CD4-positive, alpha-beta memory T cell (primary cell): ENCODE data around the gene XPO5. TPM values are rescaled to one million over a fixed set of nuclear protein-coding genes. Genes with fewer than 3 reads are reported as not detected.
A peak's percentile ranks its signal among the peaks of the same experiment; 100 is the strongest.

Experiments used
- CTCF ChIA-PET: fragments of 350-600 bp; sonication (Branson Sonifier 250); formaldehyde crosslinking; loops from one replicate; lab custom pipeline; 2021; ENCODE audit warnings: inconsistent platforms; ENCODE audit not compliant: partially characterized antibody; lab: Charles Lee
- POLR2A ChIA-PET: fragments of 350-600 bp; sonication (Branson Sonifier 250); formaldehyde crosslinking; loops from one replicate; lab custom pipeline; 2021; ENCODE audit not compliant: partially characterized antibody; lab: Charles Lee
- DNase-seq, 5 donors: peaks; one replicate each; pipeline versions ENCODE4 v3.0.0 to v3.0.0-alpha.2; 2020 to 2022; ENCODE audit warnings: mixed read lengths in 1 of 5
- H3K27ac ChIP-seq: one replicate; pipeline ENCODE4 v1.7.0; 2013; ENCODE audit warnings: low read depth, low read length
- H3K27me3 ChIP-seq: 2 replicates; pipeline ENCODE4 v1.7.0; 2013; ENCODE audit warnings: mild to moderate bottlenecking, low read length, moderate library complexity; ENCODE audit not compliant: insufficient read depth
- H3K36me3 ChIP-seq: 2 replicates; pipeline ENCODE4 v1.7.0; 2013; ENCODE audit warnings: mild to moderate bottlenecking, low read length, moderate library complexity; ENCODE audit not compliant: insufficient read depth
- H3K4me1 ChIP-seq: 2 replicates; pipeline ENCODE4 v1.7.0; 2013; ENCODE audit warnings: mild to moderate bottlenecking, low read length, moderate library complexity; ENCODE audit not compliant: insufficient read depth
- H3K4me3 ChIP-seq, 2 donors: one replicate each; pipeline ENCODE4 v1.7.0; 2013; ENCODE audit warnings: low read length in 2 of 2, mild to moderate bottlenecking in 1 of 2
- H3K9me3 ChIP-seq, 2 donors: one replicate each; pipeline ENCODE4 v1.7.0; 2013; ENCODE audit warnings: low read length in 2 of 2, control low read depth in 1 of 2; ENCODE audit not compliant: control insufficient read depth in 1 of 2
- H3K27ac Mint-ChIP-seq, 7 donors: one replicate each; pipeline ENCODE4 v1.8.0; 2020 to 2021; ENCODE audit warnings: mixed read lengths in 7 of 7, mild to moderate bottlenecking in 6 of 7, inconsistent platforms in 3 of 7, moderate library complexity in 3 of 7
- H3K27me3 Mint-ChIP-seq, 2 donors: one replicate each; pipeline ENCODE4 v1.8.0; 2020 to 2021; ENCODE audit warnings: mixed read lengths in 2 of 2
- H3K36me3 Mint-ChIP-seq, 2 donors: one replicate each; pipeline ENCODE4 v1.8.0; 2020 to 2021; ENCODE audit warnings: mixed read lengths in 2 of 2, inconsistent platforms in 1 of 2, mild to moderate bottlenecking in 1 of 2
- H3K4me1 Mint-ChIP-seq, 4 donors: one replicate each; pipeline ENCODE4 v1.8.0; 2020 to 2021; ENCODE audit warnings: mixed read lengths in 4 of 4, mild to moderate bottlenecking in 1 of 4
- H3K4me3 Mint-ChIP-seq, 8 donors: one replicate each; pipeline ENCODE4 v1.8.0; 2020 to 2021; ENCODE audit warnings: mixed read lengths in 8 of 8, mild to moderate bottlenecking in 7 of 8, moderate library complexity in 6 of 8, inconsistent platforms in 3 of 8
- H3K9me3 Mint-ChIP-seq, 8 donors: one replicate each; pipeline ENCODE4 v1.8.0; 2020 to 2021; ENCODE audit warnings: mixed read lengths in 8 of 8, mild to moderate bottlenecking in 5 of 8, inconsistent platforms in 3 of 8, moderate library complexity in 1 of 8
- intact Hi-C: fragments of 100-400 bp; cut with micrococcal nuclease; formaldehyde crosslinking; loops from one replicate; pipeline ENCODE4 v1.15.1; 2023
- polyA plus RNA-seq, 2 donors: library from polyadenylated mRNA; unstranded; fragments of 300-500 nt; fragmentation: Illumina TruSeq; gene quantifications; one replicate each; pipeline ENCODE4 v1.2.3, GENCODE V29; 2021
- total RNA-seq, 2 experiments: library from RNA; stranded (reverse); gene quantifications; one replicate each; pipeline ENCODE4 v1.2.3, GENCODE V29; 2021

XPO5 gene
- total and polyA plus RNA-seq, 4 experiments from 2014 or later: 5.2 to 43.4 (median 26.5) TPM

DNA sequence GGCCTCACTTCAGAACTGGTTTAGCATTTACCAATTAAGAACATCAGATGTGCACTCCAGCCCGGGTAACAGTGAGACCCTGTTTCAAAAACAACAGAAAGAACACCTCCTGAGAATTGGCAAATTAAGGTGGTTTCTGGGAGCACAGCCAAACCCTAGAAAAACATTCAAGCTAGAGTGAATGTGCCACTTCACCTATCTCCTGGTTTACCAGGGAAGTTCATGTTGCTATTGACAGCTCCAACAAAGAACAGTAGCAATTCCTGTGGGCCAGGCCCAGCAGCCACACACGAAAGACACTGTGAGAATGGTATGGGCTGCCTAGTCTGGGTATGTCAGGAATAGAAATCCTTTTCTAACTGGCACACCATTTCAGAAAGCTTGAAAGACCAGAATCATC is 54.0 kb downstream of the XPO5 start:
- peaks cover 0 to 2% (median under 1%) of the 10 kb centered on the region in 4 donors for H3K4me1 Mint-ChIP-seq
- intact Hi-C loops: no loop called here
- H3K36me3 Mint-ChIP-seq: peaks cover 36 to 70% of the 10 kb centered on the region in 2 donors
- H3K4me3 Mint-ChIP-seq: no peak overlapping the region
- no peak for DNase-seq
- ChIA-PET POLR2A (interaction anchor here (1.2 kb wide), 1 partner anchor 10 kb away, joined by 3 read pairs; no protein-coding TSS in a partner anchor), CTCF (interaction anchor here (7.5 kb wide), 1 partner anchor 14 kb away, joined by 65 read pairs; the partner anchor contains the start of gene LRRC73)
- H3K27me3 Mint-ChIP-seq: no peaks in the 10 kb centered on the region
- Histone ChIP-seq H3K27me3 (no peaks in the 10 kb centered on the region), H3K4me3 (no peak overlapping the region), H3K9me3 (no peaks in the 10 kb centered on the region), H3K4me1 (peaks cover 22% of the 10 kb centered on the region), H3K27ac (no peak overlapping the region), H3K36me3 (peaks cover 67% of the 10 kb centered on the region)
- no peaks in the 10 kb centered on the region for H3K9me3 Mint-ChIP-seq
- H3K27ac Mint-ChIP-seq: no peak overlapping the region

DNA sequence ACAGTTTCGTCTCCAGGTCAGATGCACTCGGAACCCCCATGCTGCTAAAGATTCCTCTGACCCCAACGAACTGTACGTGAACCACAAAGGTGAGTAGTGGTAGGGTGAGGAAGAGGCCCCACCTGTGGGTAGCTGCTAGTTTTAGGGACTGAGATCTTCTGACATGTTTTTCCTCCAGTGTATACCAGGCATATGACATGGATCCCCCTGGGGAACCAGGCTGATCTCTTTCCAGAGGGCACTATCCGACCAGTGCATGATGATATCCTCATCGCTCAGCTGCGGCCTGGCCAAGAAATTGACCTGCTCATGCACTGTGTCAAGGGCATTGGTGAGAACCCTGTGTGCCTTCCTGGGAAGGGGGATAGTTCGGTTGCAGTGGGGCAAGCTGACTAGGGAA is 55.7 kb downstream of the XPO5 start:
- POLR2A ChIA-PET: no interaction called here
- intact Hi-C loops: no loop called here
- Mint-ChIP-seq H3K27ac (peak overlapping the region in 3 of 7 donors; percentile 7 to 76 (median 65)), H3K27me3 (no peaks in the 10 kb centered on the region), H3K4me3 (no peak overlapping the region), H3K9me3 (no peaks in the 10 kb centered on the region), H3K36me3 (peaks cover 27 to 66% of the 10 kb centered on the region in 2 donors), H3K4me1 (peaks cover 0 to 14% (median 13%) of the 10 kb centered on the region in 4 donors)
- CTCF ChIA-PET: interaction anchor here (7.5 kb wide), 1 partner anchor 13 kb away, joined by 65 read pairs; the partner anchor contains the start of gene LRRC73
- Histone ChIP-seq H3K4me1 (peaks cover 34% of the 10 kb centered on the region), H3K36me3 (peaks cover 50% of the 10 kb centered on the region), H3K4me3 (no peak overlapping the region), H3K27ac (no peak overlapping the region), H3K9me3 (no peaks in the 10 kb centered on the region), H3K27me3 (no peaks in the 10 kb centered on the region)
- no peak for DNase-seq

DNA sequence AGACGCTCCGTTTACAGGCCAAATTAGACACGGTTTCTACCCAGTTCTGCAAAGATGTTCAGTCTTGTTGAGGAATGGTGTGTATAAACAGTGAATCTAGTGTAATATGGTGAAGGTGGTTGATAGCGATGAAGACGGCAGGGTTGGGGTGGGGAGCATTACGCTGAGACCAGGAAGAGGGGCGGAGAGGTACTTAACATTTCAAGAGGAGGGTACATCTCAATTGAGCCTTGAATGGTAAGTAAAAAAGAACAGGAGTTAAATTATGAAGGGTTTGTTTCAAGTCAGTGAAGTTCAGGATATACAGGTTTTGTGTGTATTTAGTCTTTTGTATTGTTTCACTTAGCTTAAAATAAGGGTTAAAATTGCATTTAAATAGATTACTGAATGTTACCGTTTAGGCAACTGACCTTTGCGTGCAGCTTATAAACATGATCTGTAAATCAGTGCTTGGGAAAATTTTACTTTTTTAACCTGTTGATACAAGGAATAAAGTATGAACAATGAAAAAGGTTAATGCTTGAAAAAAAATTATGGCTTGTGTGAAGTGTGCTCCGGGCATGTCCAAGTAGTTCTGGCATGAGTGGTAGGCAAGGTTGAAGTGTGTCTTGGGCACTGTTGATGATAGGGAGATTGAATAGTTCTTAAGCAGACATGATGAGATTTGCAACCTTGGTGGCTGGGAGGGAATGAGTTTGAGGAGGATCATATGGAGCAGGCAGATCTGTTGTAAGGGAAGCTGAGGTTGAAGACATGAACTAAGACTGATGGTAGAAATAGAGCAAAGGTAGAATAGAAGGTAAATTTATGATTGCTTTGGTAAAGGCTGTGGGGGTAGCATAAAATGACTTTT is 58.1 kb downstream of the XPO5 start:
- H3K27me3 ChIP-seq: no peaks in the 10 kb centered on the region
- H3K27me3 Mint-ChIP-seq: no peaks in the 10 kb centered on the region
- H3K4me1 ChIP-seq: peaks cover 44% of the 10 kb centered on the region
- ChIA-PET CTCF (interaction anchor here (1.5 to 7.5 kb wide), 3 partner anchors 10 to 289 kb away, joined by 5 to 65 read pairs (median 7); partner anchors contain the start of genes DNPH1 and LRRC73), POLR2A (interaction anchor here (0.7 to 2.8 kb wide), 14 partner anchors 8 to 771 kb away, joined by 3 to 21 read pairs (median 6); partner anchors contain the start of genes ABCC10, CNPY3, HSP90AB1 and PEX6)
- H3K27ac Mint-ChIP-seq: no peak overlapping the region
- H3K36me3 ChIP-seq: peaks cover 54% of the 10 kb centered on the region
- H3K9me3 Mint-ChIP-seq: no peaks in the 10 kb centered on the region
- H3K4me3 Mint-ChIP-seq: no peak overlapping the region
- DNase-seq: no peak
- no peaks in the 10 kb centered on the region for H3K9me3 ChIP-seq
- H3K4me3 ChIP-seq: peak overlapping the region; percentile 91 to 99
- H3K27ac ChIP-seq: peak overlapping the region; percentile 92
- intact Hi-C loops: loop anchor here (1.0 to 10.0 kb wide), 6 partner anchors 40 to 347 kb away; partner anchors contain the start of genes DLK2, GTPBP2, POLH and SRF
- peaks cover 8 to 33% (median 24%) of the 10 kb centered on the region in 4 donors for H3K4me1 Mint-ChIP-seq
- peaks cover 26 to 63% of the 10 kb centered on the region in 2 donors for H3K36me3 Mint-ChIP-seq

DNA sequence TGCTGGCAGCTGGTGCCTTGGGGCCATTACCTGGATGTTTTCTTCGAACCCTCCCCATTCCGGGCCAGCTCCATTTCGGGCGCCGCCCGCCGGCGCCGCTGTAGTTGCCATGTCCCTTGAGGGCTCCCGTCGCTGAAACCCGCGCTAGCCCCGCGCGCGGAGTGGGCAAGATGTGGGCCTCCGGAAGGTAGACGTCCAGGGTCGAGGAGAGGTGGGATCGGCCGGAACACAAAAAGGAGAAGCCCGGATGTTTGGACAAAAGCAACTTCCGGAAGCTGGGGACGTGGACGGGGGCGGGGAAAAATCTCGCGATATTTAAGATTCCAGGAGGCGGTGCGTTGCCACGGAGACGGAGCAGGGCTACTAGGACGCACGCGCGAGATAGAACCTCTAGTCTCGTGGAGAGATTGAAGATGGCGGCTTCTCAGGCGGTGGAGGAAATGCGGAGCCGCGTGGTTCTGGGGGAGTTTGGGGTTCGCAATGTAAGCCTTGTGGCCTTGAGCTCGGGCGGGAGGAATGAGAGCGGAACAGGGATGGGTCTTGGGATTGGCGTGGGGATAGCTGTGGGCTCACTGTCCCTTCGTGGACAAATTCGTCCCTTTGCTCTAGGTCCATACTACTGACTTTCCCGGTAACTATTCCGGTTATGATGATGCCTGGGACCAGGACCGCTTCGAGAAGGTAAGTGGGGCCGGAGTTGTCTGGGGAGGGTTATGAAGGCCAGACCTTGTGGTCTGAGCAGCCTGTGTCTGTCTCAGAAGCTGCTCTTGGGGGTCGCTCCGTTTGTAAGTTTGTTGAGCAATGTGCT is 58.9 kb downstream of the XPO5 start, which contains the start of the genes POLR1C and YIPF3:
Gene POLR1C, plus strand, starts transcription at position 393 of the 808 bp plus-strand sequence. Its CDS starts 21 bp downstream, at position 414.
Gene YIPF3, minus strand, starts transcription at position 230 of the 808 bp plus-strand sequence. Its CDS starts 119 bp downstream, at position 111.
- Mint-ChIP-seq H3K36me3 (peaks cover 26 to 64% of the 10 kb centered on the region in 2 donors), H3K9me3 (no peaks in the 10 kb centered on the region), H3K4me3 (no peak within 1 kb of the TSS), H3K27me3 (no peaks in the 10 kb centered on the region), H3K4me1 (peaks cover 10 to 36% (median 24%) of the 10 kb centered on the region in 4 donors), H3K27ac (no peak within 1 kb of the TSS)
- H3K9me3 ChIP-seq: no peaks in the 10 kb centered on the region
- peaks cover 54% of the 10 kb centered on the region for H3K36me3 ChIP-seq
- H3K4me3 ChIP-seq: peak within 1 kb of the TSS; percentile 91 to 99
- peaks cover 44% of the 10 kb centered on the region for H3K4me1 ChIP-seq
- intact Hi-C loops: loop anchor here (1.0 to 10.0 kb wide), 6 partner anchors 40 to 346 kb away; partner anchors contain the start of genes DLK2, GTPBP2, POLH and SRF
- CTCF ChIA-PET: interaction anchor here (0.6 to 7.5 kb wide), 5 partner anchors 9 to 147 kb away, joined by 3 to 65 read pairs (median 4); partner anchors contain the start of genes LRRC73 and ZNF318
- peak within 1 kb of the TSS; percentile 92 for H3K27ac ChIP-seq
- no peaks in the 10 kb centered on the region for H3K27me3 ChIP-seq
- POLR2A ChIA-PET: interaction anchor here (0.6 to 2.8 kb wide), 31 partner anchors 9 to 772 kb away, joined by 3 to 21 read pairs (median 4); partner anchors contain the start of genes ABCC10, CNPY3, DLK2 and DNPH1
- peak; percentile 91 to 97 (median 96) for DNase-seq

DNA sequence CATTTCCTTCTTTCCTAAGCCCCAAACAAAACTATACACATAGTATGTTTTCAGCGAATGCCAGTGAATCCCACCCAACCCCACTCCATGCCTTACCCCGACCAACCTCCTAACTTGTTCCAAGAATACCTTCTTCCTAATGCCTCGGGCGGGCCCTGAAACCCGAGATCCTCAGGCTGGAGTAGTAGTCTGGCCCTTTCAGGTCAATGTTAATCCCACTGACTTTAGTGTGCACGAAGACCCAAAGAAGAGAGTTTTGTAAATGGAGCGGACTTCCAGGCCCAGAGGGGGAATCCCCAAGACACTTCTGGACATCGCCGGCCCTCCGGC is 59.5 kb downstream of the XPO5 start:
- peaks cover 16 to 41% (median 26%) of the 10 kb centered on the region in 4 donors for H3K4me1 Mint-ChIP-seq
- peak overlapping the region; percentile 92 for H3K27ac ChIP-seq
- H3K9me3 Mint-ChIP-seq: no peaks in the 10 kb centered on the region
- no peak overlapping the region for H3K4me3 Mint-ChIP-seq
- no peaks in the 10 kb centered on the region for H3K27me3 ChIP-seq
- no peak for DNase-seq
- no peaks in the 10 kb centered on the region for H3K9me3 ChIP-seq
- peaks cover 44% of the 10 kb centered on the region for H3K4me1 ChIP-seq
- ChIA-PET CTCF (interaction anchor here (0.6 to 7.5 kb wide), 5 partner anchors 9 to 146 kb away, joined by 3 to 65 read pairs (median 4); partner anchors contain the start of genes LRRC73 and ZNF318), POLR2A (interaction anchor here (0.6 to 2.8 kb wide), 25 partner anchors 8 to 771 kb away, joined by 3 to 21 read pairs (median 5); partner anchors contain the start of genes ABCC10, CNPY3, DLK2 and GTPBP2)
- intact Hi-C loops: loop anchor here (2.0 to 10.0 kb wide), 5 partner anchors 60 to 346 kb away; partner anchors contain the start of genes DLK2, GTPBP2, POLH and SRF
- peaks cover 31 to 65% of the 10 kb centered on the region in 2 donors for H3K36me3 Mint-ChIP-seq
- H3K27me3 Mint-ChIP-seq: no peaks in the 10 kb centered on the region
- H3K36me3 ChIP-seq: peaks cover 54% of the 10 kb centered on the region
- peak overlapping the region; percentile 91 to 99 for H3K4me3 ChIP-seq
- H3K27ac Mint-ChIP-seq: no peak overlapping the region

DNA sequence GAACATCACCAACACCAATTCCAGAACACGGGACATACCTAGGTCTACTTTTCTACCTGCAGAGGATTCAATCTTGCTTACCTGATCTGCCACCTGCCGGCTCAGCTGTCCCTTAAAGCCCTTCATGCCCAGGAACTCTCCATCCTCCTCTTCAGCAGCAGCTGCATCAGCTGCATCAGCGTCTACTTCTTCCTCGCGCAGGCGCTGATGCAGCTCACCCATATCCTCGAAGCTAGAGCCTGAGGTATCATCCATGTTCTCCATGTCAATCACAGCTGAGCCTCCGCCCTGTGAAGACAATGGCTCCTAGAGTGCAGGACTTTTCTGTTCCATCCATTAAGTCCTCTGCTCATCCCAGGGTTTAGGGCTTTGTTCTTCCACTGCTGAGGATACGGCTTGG is 60.0 kb downstream of the XPO5 start:
- no peak for DNase-seq
- H3K4me1 ChIP-seq: peaks cover 46% of the 10 kb centered on the region
- Mint-ChIP-seq H3K4me3 (peak overlapping the region in 1 of 8 donors; percentile 82), H3K27ac (no peak overlapping the region), H3K36me3 (peaks cover 30 to 64% of the 10 kb centered on the region in 2 donors), H3K4me1 (peaks cover 21 to 43% (median 26%) of the 10 kb centered on the region in 4 donors), H3K9me3 (no peaks in the 10 kb centered on the region), H3K27me3 (no peaks in the 10 kb centered on the region)
- H3K4me3 ChIP-seq: peak overlapping the region; percentile 91 to 99
- intact Hi-C loops: loop anchor here (2.0 to 10.0 kb wide), 5 partner anchors 61 to 345 kb away; partner anchors contain the start of genes DLK2, GTPBP2, POLH and SRF
- H3K27ac ChIP-seq: peak overlapping the region; percentile 92
- CTCF ChIA-PET: interaction anchor here (7.5 kb wide), 1 partner anchor 8 kb away, joined by 65 read pairs; the partner anchor contains the start of gene LRRC73
- POLR2A ChIA-PET: interaction anchor here (1.0 to 2.8 kb wide), 11 partner anchors 8 to 269 kb away, joined by 3 to 21 read pairs (median 6); partner anchors contain the start of genes ABCC10, DLK2 and GTPBP2
- H3K9me3 ChIP-seq: no peaks in the 10 kb centered on the region
- H3K27me3 ChIP-seq: no peaks in the 10 kb centered on the region
- peaks cover 51% of the 10 kb centered on the region for H3K36me3 ChIP-seq
